K562 (cell line): ENCODE results near the gene TNFSF9. TPM values are rescaled to one million over a fixed set of nuclear protein-coding genes. Genes with fewer than 3 reads are reported as not detected.

ENCODE experiments used
- BRCA1 ChIP-seq, 2 experiments: fragments of 450-650 bp in 1 of 2; sonication (generic) in 1 of 2; formaldehyde crosslinking in 1 of 2; IDR thresholded peaks; 2 replicates each; pipeline versions ENCODE4 v1.5.0 to v1.6.1; 2017 to 2020; ENCODE audit warnings: mild to moderate bottlenecking in 1 of 2, missing genetic modification reagents in 1 of 2
- CBFA2T3 ChIP-seq: fragments of 450-650 bp; IDR thresholded peaks from 2 replicates; pipeline ENCODE4 v1.6.1; 2017
- CHD4 ChIP-seq: fragments of 200-600 bp; sonication (generic); IDR thresholded peaks from 3 replicates; pipeline ENCODE4 v1.6.1; 2012; ENCODE audit warnings: low read depth, mild to moderate bottlenecking, mixed read lengths, low read length, inconsistent platforms; ENCODE audit not compliant: insufficient read depth, insufficient replicate concordance, poor library complexity, severe bottlenecking
- HEY1 ChIP-seq: fragments of 250-450 bp; sonication (Bioruptor Pico); IDR thresholded peaks from 2 replicates; pipeline ENCODE4 v1.5.0; 2020; ENCODE audit warnings: mild to moderate bottlenecking, moderate library complexity, borderline replicate concordance
- HIVEP1 ChIP-seq: fragments of 250-450 bp; sonication (Bioruptor Pico); IDR thresholded peaks from 2 replicates; pipeline ENCODE4 v1.4.0; 2020; ENCODE audit warnings: mild to moderate bottlenecking
- MTF1 ChIP-seq: fragments of 250-450 bp; sonication (Bioruptor Pico); IDR thresholded peaks from 2 replicates; pipeline ENCODE4 v1.9.0; 2021; ENCODE audit warnings: moderate library complexity, mild to moderate bottlenecking, inconsistent platforms, borderline replicate concordance
- PHB ChIP-seq: fragments of 250-450 bp; sonication (Bioruptor Pico); IDR thresholded peaks from 2 replicates; pipeline ENCODE4 v1.5.0; 2021
- PRMT5 ChIP-seq: sonication (generic); formaldehyde crosslinking; IDR thresholded peaks from 2 replicates; pipeline ENCODE4 v1.5.0; 2020; ENCODE audit warnings: missing genetic modification reagents
- PURB ChIP-seq: sonication (generic); formaldehyde crosslinking; IDR thresholded peaks from 2 replicates; pipeline ENCODE4 v1.9.0; 2021; ENCODE audit warnings: low read depth, mild to moderate bottlenecking, missing genetic modification reagents
- RBBP5 ChIP-seq: fragments of 200-600 bp; sonication (generic); IDR thresholded peaks from 2 replicates; pipeline ENCODE4 v1.6.1; 2012; ENCODE audit warnings: borderline replicate concordance, mild to moderate bottlenecking, low read length, control low read depth, inconsistent platforms; ENCODE audit not compliant: insufficient read depth, poor library complexity, severe bottlenecking
- TEAD1 ChIP-seq, 2 experiments: fragments of 450-650 bp in 1 of 2; sonication (generic) in 1 of 2; formaldehyde crosslinking; IDR thresholded peaks; 2 replicates each; pipeline versions ENCODE4 v1.4.0 to v1.8.0; 2020 to 2022; ENCODE audit warnings: mild to moderate bottlenecking in 2 of 2, missing genetic modification reagents in 1 of 2
- ZBTB1 ChIP-seq: sonication (generic); formaldehyde crosslinking; IDR thresholded peaks from 2 replicates; pipeline ENCODE4 v1.8.1; 2023; ENCODE audit warnings: missing genetic modification reagents, low read depth, mild to moderate bottlenecking, borderline replicate concordance
- ZNF76 ChIP-seq: fragments of 250-450 bp; sonication (Bioruptor Pico); IDR thresholded peaks from 2 replicates; pipeline ENCODE4 v1.4.0; 2020; ENCODE audit warnings: mild to moderate bottlenecking, moderate library complexity, borderline replicate concordance
- ZNF785 ChIP-seq: fragments of 250-450 bp; sonication (Bioruptor Pico); IDR thresholded peaks from 2 replicates; pipeline ENCODE4 v1.4.0; 2020; ENCODE audit warnings: mild to moderate bottlenecking
- polyA plus RNA-seq, 8 experiments: library from polyadenylated mRNA; depleted of rRNA in 4 of 8; stranded (reverse) in 5 of 8; unstranded in 3 of 8; fragments of >200 nt; fragmentation: Nextera tagmentation in 2 of 8; fragmentation: Illumina TruSeq in 1 of 8; extraction: Ambion mirVana in 2 of 8; extraction: Trizol in 1 of 8; gene quantifications; 2 replicates each; pipeline versions ENCODE4 v1.2.1 to v1.2.3, GENCODE V29; 2011 to 2014; ENCODE audit warnings: inconsistent platforms in 1 of 8, missing spikeins in 1 of 8
- total RNA-seq, 7 experiments: library from RNA; depleted of rRNA in 6 of 7; stranded (reverse); fragments of >200 nt in 6 of 7; fragmentation: Illumina TruSeq in 2 of 7; extraction: Trizol in 2 of 7; gene quantifications; 2 replicates each; pipeline versions ENCODE4 v1.2.1 to v1.2.3, GENCODE V29; 2011 to 2021; ENCODE audit warnings: low replicate concordance in 1 of 7
- TF ChIP-seq, protein P1 (sequence below): fragments of 450-650 bp; formaldehyde crosslinking; IDR thresholded peaks from 2 replicates; pipeline ENCODE4 v1.4.0; 2022; ENCODE audit warnings: mild to moderate bottlenecking, moderate library complexity
- TF ChIP-seq, protein P2 (sequence below): fragments of 450-650 bp; IDR thresholded peaks from 2 replicates; pipeline ENCODE4 v1.6.1; 2016; ENCODE audit warnings: low read depth
- TF ChIP-seq, protein P3 (sequence below), 2 experiments: fragments of 250-450 bp in 1 of 2; fragments of 450-650 bp in 1 of 2; sonication (Bioruptor Pico) in 1 of 2; IDR thresholded peaks; 2 replicates each; pipeline versions ENCODE4 v1.6.1 to v1.8.0; 2016 to 2021; ENCODE audit warnings: mild to moderate bottlenecking in 2 of 2, moderate library complexity in 2 of 2, missing compliant biosample characterization in 1 of 2, missing genetic modification characterization in 1 of 2

The TNFSF9 gene
- total and polyA plus RNA-seq, 9 of the 15 experiments (the other 6 are each of a cell fraction or from before 2014, with no cell fraction given), result 1.4 to 17.9 (median 6.5) TPM

DNA sequence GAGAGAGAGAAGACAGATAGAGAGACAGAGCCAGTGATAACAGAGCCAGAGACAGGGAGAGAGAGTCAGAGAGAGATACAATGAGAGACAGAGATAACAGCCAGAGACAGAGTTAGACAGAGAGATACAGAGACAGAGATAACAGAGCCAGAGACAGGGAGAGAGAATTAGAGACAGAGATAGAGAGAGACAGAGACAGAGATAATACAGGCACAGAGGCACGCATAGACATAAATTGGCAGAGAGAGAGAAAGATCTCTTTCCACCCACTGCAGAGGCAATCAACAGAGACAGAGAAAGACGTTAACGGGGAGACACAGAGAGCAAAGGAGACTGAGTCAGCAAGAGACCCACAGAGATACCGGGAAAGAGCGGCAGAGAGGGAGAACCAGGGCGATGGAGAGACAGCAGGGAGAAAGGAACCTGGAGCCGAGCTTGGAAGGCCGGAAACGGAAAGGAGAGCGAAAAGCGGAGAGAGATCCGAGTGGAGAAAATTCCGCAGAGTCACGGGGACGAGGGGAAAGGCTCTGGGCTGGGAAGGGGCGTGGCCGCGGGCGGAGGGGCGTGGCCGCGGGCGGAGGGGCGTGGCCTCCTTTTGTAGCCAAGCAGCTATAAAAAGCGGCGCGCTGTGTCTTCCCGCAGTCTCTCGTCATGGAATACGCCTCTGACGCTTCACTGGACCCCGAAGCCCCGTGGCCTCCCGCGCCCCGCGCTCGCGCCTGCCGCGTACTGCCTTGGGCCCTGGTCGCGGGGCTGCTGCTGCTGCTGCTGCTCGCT is at the start of gene TNFSF9 (continued):
- TF ChIP-seq PRMT5 (CRISPR knock-in tag) (no peak), PURB (no peak), BRCA1 (IDR thresholded peaks at IDR 0.05) (no peak), BRCA1 (CRISPR knock-in tag; IDR thresholded peaks at IDR 0.05) (no peak), ZBTB1 (CRISPR knock-in tag) (no peak; the same call in 1 of the 2 replicates), CBFA2T3 (no peak; the same call in 1 of the 2 replicates), CHD4 (no peak), ZNF76 (CRISPR knock-in tag) (no peak), TEAD1 (CRISPR knock-in tag; IDR thresholded peaks at IDR 0.05) (peak; percentile 36 to 67; a peak in 1 of 4 replicates), MTF1 (CRISPR knock-in tag) (no peak), ZNF785 (CRISPR knock-in tag) (no peak), HIVEP1 (CRISPR knock-in tag) (no peak), HEY1 (CRISPR knock-in tag) (no peak), PHB (CRISPR knock-in tag) (no peak; the same call in 1 of the 2 replicates), RBBP5 (peak; percentile 46)
- TF ChIP-seq, protein P1, sequence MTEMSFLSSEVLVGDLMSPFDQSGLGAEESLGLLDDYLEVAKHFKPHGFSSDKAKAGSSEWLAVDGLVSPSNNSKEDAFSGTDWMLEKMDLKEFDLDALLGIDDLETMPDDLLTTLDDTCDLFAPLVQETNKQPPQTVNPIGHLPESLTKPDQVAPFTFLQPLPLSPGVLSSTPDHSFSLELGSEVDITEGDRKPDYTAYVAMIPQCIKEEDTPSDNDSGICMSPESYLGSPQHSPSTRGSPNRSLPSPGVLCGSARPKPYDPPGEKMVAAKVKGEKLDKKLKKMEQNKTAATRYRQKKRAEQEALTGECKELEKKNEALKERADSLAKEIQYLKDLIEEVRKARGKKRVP, result peak; percentile 28; the same call in 1 of the 2 replicates
- TF ChIP-seq, protein P2, sequence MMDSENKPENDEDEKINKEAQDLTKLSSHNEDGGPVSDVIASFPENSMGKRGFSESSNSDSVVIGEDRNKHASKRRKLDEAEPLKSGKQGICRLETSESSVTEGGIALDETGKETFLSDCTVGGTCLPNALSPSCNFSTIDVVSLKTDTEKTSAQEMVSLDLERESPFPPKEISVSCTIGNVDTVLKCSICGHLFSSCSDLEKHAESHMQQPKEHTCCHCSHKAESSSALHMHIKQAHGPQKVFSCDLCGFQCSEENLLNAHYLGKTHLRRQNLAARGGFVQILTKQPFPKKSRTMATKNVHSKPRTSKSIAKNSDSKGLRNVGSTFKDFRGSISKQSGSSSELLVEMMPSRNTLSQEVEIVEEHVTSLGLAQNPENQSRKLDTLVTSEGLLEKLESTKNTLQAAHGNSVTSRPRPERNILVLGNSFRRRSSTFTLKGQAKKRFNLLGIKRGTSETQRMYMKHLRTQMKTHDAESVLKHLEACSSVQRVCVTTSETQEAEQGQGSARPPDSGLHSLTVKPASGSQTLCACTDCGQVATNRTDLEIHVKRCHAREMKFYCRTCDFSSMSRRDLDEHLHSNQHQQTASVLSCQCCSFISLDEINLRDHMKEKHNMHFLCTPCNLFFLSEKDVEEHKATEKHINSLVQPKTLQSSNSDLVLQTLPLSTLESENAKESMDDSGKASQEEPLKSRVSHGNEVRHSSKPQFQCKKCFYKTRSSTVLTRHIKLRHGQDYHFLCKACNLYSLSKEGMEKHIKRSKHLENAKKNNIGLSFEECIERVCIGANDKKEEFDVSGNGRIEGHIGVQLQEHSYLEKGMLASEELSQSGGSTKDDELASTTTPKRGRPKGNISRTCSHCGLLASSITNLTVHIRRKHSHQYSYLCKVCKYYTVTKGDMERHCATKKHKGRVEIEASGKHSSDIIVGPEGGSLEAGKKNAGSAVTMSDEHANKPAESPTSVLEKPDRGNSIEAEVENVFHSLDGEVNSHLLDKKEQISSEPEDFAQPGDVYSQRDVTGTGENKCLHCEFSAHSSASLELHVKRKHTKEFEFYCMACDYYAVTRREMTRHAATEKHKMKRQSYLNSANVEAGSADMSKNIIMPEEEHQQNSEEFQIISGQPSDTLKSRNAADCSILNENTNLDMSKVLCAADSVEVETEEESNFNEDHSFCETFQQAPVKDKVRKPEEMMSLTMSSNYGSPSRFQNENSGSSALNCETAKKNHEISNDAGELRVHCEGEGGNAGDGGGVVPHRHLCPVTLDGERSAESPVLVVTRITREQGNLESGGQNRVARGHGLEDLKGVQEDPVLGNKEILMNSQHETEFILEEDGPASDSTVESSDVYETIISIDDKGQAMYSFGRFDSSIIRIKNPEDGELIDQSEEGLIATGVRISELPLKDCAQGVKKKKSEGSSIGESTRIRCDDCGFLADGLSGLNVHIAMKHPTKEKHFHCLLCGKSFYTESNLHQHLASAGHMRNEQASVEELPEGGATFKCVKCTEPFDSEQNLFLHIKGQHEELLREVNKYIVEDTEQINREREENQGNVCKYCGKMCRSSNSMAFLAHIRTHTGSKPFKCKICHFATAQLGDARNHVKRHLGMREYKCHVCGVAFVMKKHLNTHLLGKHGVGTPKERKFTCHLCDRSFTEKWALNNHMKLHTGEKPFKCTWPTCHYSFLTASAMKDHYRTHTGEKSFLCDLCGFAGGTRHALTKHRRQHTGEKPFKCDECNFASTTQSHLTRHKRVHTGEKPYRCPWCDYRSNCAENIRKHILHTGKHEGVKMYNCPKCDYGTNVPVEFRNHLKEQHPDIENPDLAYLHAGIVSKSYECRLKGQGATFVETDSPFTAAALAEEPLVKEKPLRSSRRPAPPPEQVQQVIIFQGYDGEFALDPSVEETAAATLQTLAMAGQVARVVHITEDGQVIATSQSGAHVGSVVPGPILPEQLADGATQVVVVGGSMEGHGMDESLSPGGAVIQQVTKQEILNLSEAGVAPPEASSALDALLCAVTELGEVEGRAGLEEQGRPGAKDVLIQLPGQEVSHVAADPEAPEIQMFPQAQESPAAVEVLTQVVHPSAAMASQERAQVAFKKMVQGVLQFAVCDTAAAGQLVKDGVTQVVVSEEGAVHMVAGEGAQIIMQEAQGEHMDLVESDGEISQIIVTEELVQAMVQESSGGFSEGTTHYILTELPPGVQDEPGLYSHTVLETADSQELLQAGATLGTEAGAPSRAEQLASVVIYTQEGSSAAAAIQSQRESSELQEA, result peak; percentile 59; the same call in 1 of the 2 replicates
- TF ChIP-seq, protein P3, sequence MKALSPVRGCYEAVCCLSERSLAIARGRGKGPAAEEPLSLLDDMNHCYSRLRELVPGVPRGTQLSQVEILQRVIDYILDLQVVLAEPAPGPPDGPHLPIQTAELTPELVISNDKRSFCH (CRISPR knock-in tag; IDR thresholded peaks at IDR 0.05), result no peak
- TF ChIP-seq, protein P3 (tag; IDR thresholded peaks at IDR 0.05), result 0 out of 2 replicates have a peak, but pooled peaks have one; percentile 76
